ENCODE measurements around the gene BRCC3. TPM values are rescaled to one million over a fixed set of nuclear protein-coding genes. Genes with fewer than 3 reads are reported as not detected.

Gene BRCC3
- total and polyA plus RNA-seq, 2 of the 13 experiments (the other 11 are each of a cell fraction or from before 2014, with no cell fraction given): 19.8 to 24.3 TPM

DNA sequence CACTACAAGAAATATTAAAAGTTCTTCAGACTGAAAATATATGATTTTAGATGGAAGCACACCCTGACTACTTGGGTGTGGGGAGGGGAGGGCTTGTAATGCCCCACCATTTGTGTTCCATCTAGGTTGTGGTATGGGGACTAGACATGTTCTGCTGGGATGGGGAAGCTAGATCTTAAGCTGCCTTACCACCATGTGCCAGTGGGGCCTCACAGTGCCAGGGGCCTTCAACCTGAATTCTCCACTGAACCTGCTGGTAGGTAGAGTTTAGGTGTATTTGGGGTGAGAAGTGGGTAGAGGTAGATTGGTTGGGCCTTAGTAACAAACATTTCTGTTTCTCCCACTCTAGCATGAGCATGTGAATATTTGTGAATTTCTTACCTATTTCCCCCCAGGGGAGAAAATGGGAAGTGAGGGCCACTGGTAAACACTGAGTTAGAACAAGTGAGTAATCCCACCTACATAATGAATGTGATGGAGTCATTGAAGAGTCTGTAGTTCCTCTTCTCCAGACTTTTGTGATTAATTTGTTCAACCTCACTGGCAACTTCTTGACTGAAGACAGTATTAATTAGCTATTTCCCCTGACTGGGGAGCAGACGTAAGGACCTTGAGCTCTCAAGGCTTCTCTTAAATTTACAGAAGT lies 44.0 kb downstream of the BRCC3 start:
- no peaks in the 10 kb centered on the region for H3K27me3 ChIP-seq (ENCODE audit: control insufficient read depth in 1 of 2, insufficient read depth in 2 of 2, low read length in 2 of 2)
- in situ Hi-C loops (cut with HindIII; ENCODE audit: extremely low pct_ligation_motif_present, low pct_unique_long_range_greater_than_20kb): no loop called here
- H4K20me1 ChIP-seq (ENCODE audit: insufficient read depth, low read length): no peaks in the 10 kb centered on the region
- H2AFZ ChIP-seq (ENCODE audit: low read length): no peak overlapping the region
- CTCF ChIA-PET (ENCODE audit: low intra/inter-chr PET ratio, low total read pairs): no interaction called here
- H3K27ac ChIP-seq (ENCODE audit: extremely low read length, insufficient read depth, low read length): no peak overlapping the region
- no peak for ATAC-seq
- peaks cover 5% of the 10 kb centered on the region; the same call in 1 of the 2 replicates for H3K4me1 ChIP-seq (ENCODE audit: insufficient read depth, low read length)
- intact Hi-C loops (cut with micrococcal nuclease; ENCODE audit: unreplicated experiment): no loop called here
- DNase-seq (ENCODE audit: low spot score): no peak
- BruUV-seq (replicated peaks): no TSS peak
- no peak for FAIRE-seq
- TF ChIP-seq STAT5B (CRISPR knock-in tag; IDR thresholded peaks at IDR 0.05) (no peak), ZNF563 (CRISPR knock-in tag; IDR thresholded peaks at IDR 0.05) (no peak), CBX1 (IDR thresholded peaks at IDR 0.05; ENCODE audit: low read depth) (no peak), FOXM1 (CRISPR knock-in tag; IDR thresholded peaks at IDR 0.05) (no peak), SNRNP70 (IDR thresholded peaks at IDR 0.05; ENCODE audit: low read depth, low read length) (no peak)
- TF ChIP-seq, protein P1, sequence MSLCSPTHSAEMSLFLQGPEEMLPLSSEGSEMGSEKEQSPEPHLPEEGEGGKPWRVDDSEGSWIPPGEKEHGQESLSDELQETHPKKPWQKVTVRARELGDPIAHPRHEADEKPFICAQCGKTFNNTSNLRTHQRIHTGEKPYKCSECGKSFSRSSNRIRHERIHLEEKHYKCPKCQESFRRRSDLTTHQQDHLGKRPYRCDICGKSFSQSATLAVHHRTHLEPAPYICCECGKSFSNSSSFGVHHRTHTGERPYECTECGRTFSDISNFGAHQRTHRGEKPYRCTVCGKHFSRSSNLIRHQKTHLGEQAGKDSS (CRISPR knock-in tag; IDR thresholded peaks at IDR 0.05; ENCODE audit: borderline replicate concordance, low read depth): no peak
- TF ChIP-seq, protein P2, sequence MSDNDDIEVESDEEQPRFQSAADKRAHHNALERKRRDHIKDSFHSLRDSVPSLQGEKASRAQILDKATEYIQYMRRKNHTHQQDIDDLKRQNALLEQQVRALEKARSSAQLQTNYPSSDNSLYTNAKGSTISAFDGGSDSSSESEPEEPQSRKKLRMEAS (IDR thresholded peaks at IDR 0.05): no peak
- H3K79me2 ChIP-seq (ENCODE audit: insufficient read depth, low read length): no peaks in the 10 kb centered on the region
- H3K36me3 ChIP-seq (replicated peaks in 1 of 2; ENCODE audit: control insufficient read depth in 1 of 2, insufficient read depth in 2 of 2, low read length in 2 of 2): peaks cover 1 to 3% of the 10 kb centered on the region in 2 experiments; a peak in 3 of 5 replicates
- H3K4me3 ChIP-seq (replicated peaks in 1 of 3; ENCODE audit: insufficient read depth in 1 of 3, low read depth in 2 of 3, low read length in 3 of 3): no peak overlapping the region
- H3K9me3 ChIP-seq (ENCODE audit: low read length): no peaks in the 10 kb centered on the region
- no peak overlapping the region for H3K9ac ChIP-seq (ENCODE audit: insufficient read depth, low read depth, low read length)
- 89% methylated on average over 1 of the region's 1 CpG for WGBS (ENCODE audit: low lambda C conversion rate)
- no peak overlapping the region for H3K4me2 ChIP-seq (ENCODE audit: low read depth, low read length)
- POLR2A ChIA-PET: no interaction called here

DNA sequence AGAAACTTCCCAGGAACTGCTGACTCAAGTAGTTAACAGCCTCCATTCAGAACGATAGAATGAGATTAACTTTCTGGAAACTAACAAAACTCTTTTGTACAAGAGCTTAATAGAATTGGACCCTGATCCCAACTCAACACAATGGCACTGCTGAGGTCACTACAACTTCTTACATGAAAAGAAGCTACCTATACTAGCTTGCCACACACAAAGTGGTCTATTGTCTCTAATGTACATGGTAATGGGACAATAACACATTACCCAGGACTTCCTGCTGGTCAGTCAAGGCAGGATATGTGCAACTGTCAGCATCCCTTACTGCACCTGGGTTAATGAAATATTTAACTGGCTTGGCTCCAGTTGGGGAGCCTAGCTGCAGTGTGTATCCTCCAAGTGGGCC lies 56.2 kb downstream of the BRCC3 start:
- BruUV-seq (replicated peaks): no TSS peak
- Histone ChIP-seq H3K27ac (ENCODE audit: extremely low read length, insufficient read depth, low read length) (peak overlapping the region; percentile 22), H3K4me2 (ENCODE audit: low read depth, low read length) (no peak overlapping the region), H4K20me1 (ENCODE audit: insufficient read depth, low read length) (no peaks in the 10 kb centered on the region), H3K9me3 (ENCODE audit: low read length) (no peaks in the 10 kb centered on the region), H3K27me3 (ENCODE audit: control insufficient read depth in 1 of 2, insufficient read depth in 2 of 2, low read length in 2 of 2) (no peaks in the 10 kb centered on the region), H3K36me3 (replicated peaks in 1 of 2; ENCODE audit: control insufficient read depth in 1 of 2, insufficient read depth in 2 of 2, low read length in 2 of 2) (no peaks in the 10 kb centered on the region), H2AFZ (ENCODE audit: low read length) (no peak overlapping the region), H3K79me2 (ENCODE audit: insufficient read depth, low read length) (no peaks in the 10 kb centered on the region), H3K9ac (ENCODE audit: insufficient read depth, low read depth, low read length) (no peak overlapping the region), H3K4me1 (ENCODE audit: insufficient read depth, low read length) (peaks cover 18% of the 10 kb centered on the region), H3K4me3 (replicated peaks in 1 of 3; ENCODE audit: insufficient read depth in 1 of 3, low read depth in 2 of 3, low read length in 3 of 3) (no peak overlapping the region; a peak in 1 of 6 replicates)
- no peak for TF ChIP-seq ZFP36L2 (CRISPR knock-in tag; IDR thresholded peaks at IDR 0.05)
- peak; percentile 80; the same call in 1 of the 2 replicates for TF ChIP-seq SOX5 (CRISPR knock-in tag; IDR thresholded peaks at IDR 0.05; ENCODE audit: borderline replicate concordance)
- TF ChIP-seq MAFF (IDR thresholded peaks at IDR 0.05; ENCODE audit: low read depth, low read length): peak; percentile 36; the same call in 1 of the 2 replicates
- TF ChIP-seq RFX5 (IDR thresholded peaks at IDR 0.05; ENCODE audit: low read depth, low read length): 0 out of 2 replicates have a peak, but pooled peaks have one; percentile 21
- TF ChIP-seq MAFK (conservative IDR thresholded peaks at IDR 0.05 in 1 of 2, IDR thresholded peaks at IDR 0.05 in 1 of 2; ENCODE audit: low read length in 2 of 2): peak; percentile 50 to 67
- TF ChIP-seq, protein P3, sequence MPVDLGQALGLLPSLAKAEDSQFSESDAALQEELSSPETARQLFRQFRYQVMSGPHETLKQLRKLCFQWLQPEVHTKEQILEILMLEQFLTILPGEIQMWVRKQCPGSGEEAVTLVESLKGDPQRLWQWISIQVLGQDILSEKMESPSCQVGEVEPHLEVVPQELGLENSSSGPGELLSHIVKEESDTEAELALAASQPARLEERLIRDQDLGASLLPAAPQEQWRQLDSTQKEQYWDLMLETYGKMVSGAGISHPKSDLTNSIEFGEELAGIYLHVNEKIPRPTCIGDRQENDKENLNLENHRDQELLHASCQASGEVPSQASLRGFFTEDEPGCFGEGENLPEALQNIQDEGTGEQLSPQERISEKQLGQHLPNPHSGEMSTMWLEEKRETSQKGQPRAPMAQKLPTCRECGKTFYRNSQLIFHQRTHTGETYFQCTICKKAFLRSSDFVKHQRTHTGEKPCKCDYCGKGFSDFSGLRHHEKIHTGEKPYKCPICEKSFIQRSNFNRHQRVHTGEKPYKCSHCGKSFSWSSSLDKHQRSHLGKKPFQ (CRISPR knock-in tag; IDR thresholded peaks at IDR 0.05; ENCODE audit: insufficient replicate concordance): no peak
- TF ChIP-seq SOX6 (IDR thresholded peaks at IDR 0.05): no peak
- peak; percentile 43; the same call in 1 of the 2 replicates for TF ChIP-seq SOX6 (CRISPR knock-in tag; IDR thresholded peaks at IDR 0.05)
- no peak for TF ChIP-seq BHLHE40 (IDR thresholded peaks at IDR 0.05; ENCODE audit: low read length)
- TF ChIP-seq SOX13 (IDR thresholded peaks at IDR 0.05): no peak
- peak in 1 of 2 experiments; percentile 90; a peak in 2 of 4 replicates for TF ChIP-seq SOX13 (CRISPR knock-in tag; conservative IDR thresholded peaks at IDR 0.05 in 1 of 2, IDR thresholded peaks at IDR 0.05 in 1 of 2)
- DNase-seq (ENCODE audit: low spot score): peak; percentile 71
- in situ Hi-C loops (cut with HindIII; ENCODE audit: extremely low pct_ligation_motif_present, low pct_unique_long_range_greater_than_20kb) (no loop called here), intact Hi-C loops (cut with micrococcal nuclease; ENCODE audit: unreplicated experiment) (no loop called here)
- no peak for FAIRE-seq
- ChIA-PET POLR2A (no interaction called here), CTCF (ENCODE audit: low intra/inter-chr PET ratio, low total read pairs) (no interaction called here)
- peak; percentile 66 for ATAC-seq
- WGBS (ENCODE audit: low lambda C conversion rate): 0% methylated on average over 1 of the region's 1 CpG

Measured in HepG2 (cell line).